MM.1S (cell line): ENCODE measurements around the gene DNASE1L3.

ENCODE experiments used
- DNase-seq: peaks from one replicate; pipeline ENCODE4 v3.0.0-alpha.2; 2015
- H2AFZ ChIP-seq: fragments of 300-600 bp; sonication (generic); 2 replicates; pipeline ENCODE4 v1.6.0; 2016; ENCODE audit warnings: antibody characterized with exemption, low read length
- H3F3A ChIP-seq: fragments of 300-600 bp; sonication (generic); 2 replicates; pipeline ENCODE4 v1.6.1; 2016; ENCODE audit warnings: mild to moderate bottlenecking, antibody characterized with exemption, low read length, moderate library complexity, mixed read lengths; ENCODE audit not compliant: insufficient read depth
- H3K27ac ChIP-seq: fragments of 300-600 bp; sonication (generic); 2 replicates; pipeline ENCODE4 v1.5.1; 2016; ENCODE audit warnings: mild to moderate bottlenecking, low read length
- H3K27me3 ChIP-seq: fragments of 300-600 bp; sonication (generic); replicated peaks from 2 replicates; pipeline ENCODE4 v1.6.0; 2016; ENCODE audit warnings: low read length; ENCODE audit not compliant: insufficient read depth
- H3K36me3 ChIP-seq: fragments of 300-600 bp; sonication (generic); replicated peaks from 2 replicates; pipeline ENCODE4 v1.6.1; 2016; ENCODE audit warnings: mild to moderate bottlenecking, low read length, mixed read lengths; ENCODE audit not compliant: insufficient read depth
- H3K4me1 ChIP-seq: fragments of 300-600 bp; sonication (generic); 2 replicates; pipeline ENCODE4 v1.6.1; 2016; ENCODE audit warnings: low read length, mixed read lengths
- H3K4me2 ChIP-seq: fragments of 300-600 bp; sonication (generic); 2 replicates; pipeline ENCODE4 v1.6.0; 2016; ENCODE audit warnings: low read depth, low read length
- H3K4me3 ChIP-seq: fragments of 300-600 bp; sonication (generic); 2 replicates; pipeline ENCODE4 v1.5.1; 2016; ENCODE audit warnings: low read length, mixed read lengths
- H3K79me2 ChIP-seq: fragments of 300-600 bp; sonication (generic); 2 replicates; pipeline ENCODE4 v1.6.1; 2016; ENCODE audit warnings: mixed run types, low read length, mixed read lengths
- H3K9ac ChIP-seq: fragments of 300-600 bp; sonication (generic); 2 replicates; pipeline ENCODE4 v1.6.1; 2016; ENCODE audit warnings: low read length, mixed read lengths
- H3K9me2 ChIP-seq: fragments of 300-600 bp; sonication (generic); replicated peaks from 2 replicates; pipeline ENCODE4 v1.6.1; 2016; ENCODE audit warnings: mild to moderate bottlenecking, low read length, mixed read lengths; ENCODE audit not compliant: insufficient read depth
- H3K9me3 ChIP-seq: fragments of 300-600 bp; sonication (generic); replicated peaks from 2 replicates; pipeline ENCODE4 v1.6.1; 2016; ENCODE audit warnings: mild to moderate bottlenecking, low read length, mixed read lengths; ENCODE audit not compliant: insufficient read depth
- H4K20me1 ChIP-seq: fragments of 300-600 bp; sonication (generic); 2 replicates; pipeline ENCODE4 v1.6.1; 2016; ENCODE audit warnings: mild to moderate bottlenecking, low read length, moderate library complexity, mixed read lengths; ENCODE audit not compliant: insufficient read depth
- CTCF ChIP-seq: fragments of 300-600 bp; sonication (generic); IDR thresholded peaks from 2 replicates; pipeline ENCODE4 v1.5.1; 2016; ENCODE audit warnings: antibody characterized with exemption, low read length, mixed read lengths
- EZH2 ChIP-seq: fragments of 300-600 bp; sonication (generic); optimal IDR thresholded peaks from 2 replicates; pipeline ENCODE3; 2017; ENCODE audit warnings: low read depth, mild to moderate bottlenecking, antibody characterized with exemption, low read length, mixed read lengths
- EZH2phosphoT487 ChIP-seq: fragments of 300-600 bp; sonication (generic); IDR thresholded peaks from 2 replicates; pipeline ENCODE4 v1.6.1; 2018; ENCODE audit warnings: antibody characterized with exemption, low read length

The DNASE1L3 gene

GRCh38 chr3:58216496-58217195, 5.9 kb upstream of the DNASE1L3 start:
- H3K4me2 ChIP-seq, result peak overlapping the region; percentile 21; the same call in 1 of the 2 replicates
- H3K4me3 ChIP-seq, result no peak overlapping the region
- peaks cover 13% of the 10 kb centered on the region for H3F3A ChIP-seq
- DNase-seq, result no peak
- H3K36me3 ChIP-seq, result no peaks in the 10 kb centered on the region
- no peaks in the 10 kb centered on the region for H3K9me2 ChIP-seq
- no peak overlapping the region for H2AFZ ChIP-seq
- no peak overlapping the region for H3K9ac ChIP-seq
- peaks cover 27% of the 10 kb centered on the region for H3K4me1 ChIP-seq
- H3K27ac ChIP-seq, result no peak overlapping the region
- H3K9me3 ChIP-seq, result no peaks in the 10 kb centered on the region
- no peaks in the 10 kb centered on the region for H3K27me3 ChIP-seq
- H3K79me2 ChIP-seq, result no peaks in the 10 kb centered on the region
- H4K20me1 ChIP-seq, result no peaks in the 10 kb centered on the region
- TF ChIP-seq EZH2, result no peak
- no peak for TF ChIP-seq CTCF
- TF ChIP-seq EZH2phosphoT487, result no peak

GRCh38 chr3:58215317-58216025, 4.7 kb upstream of the DNASE1L3 start:
- Histone ChIP-seq H3F3A (peaks cover 13% of the 10 kb centered on the region), H3K36me3 (no peaks in the 10 kb centered on the region), H3K9ac (0 out of 2 replicates have a peak overlapping the region, but pooled peaks have one; percentile 22), H3K9me3 (no peaks in the 10 kb centered on the region), H4K20me1 (no peaks in the 10 kb centered on the region), H3K27ac (peak overlapping the region; percentile 62; the same call in 1 of the 2 replicates), H3K4me3 (peak overlapping the region; percentile 17; the same call in 1 of the 2 replicates), H3K9me2 (no peaks in the 10 kb centered on the region), H2AFZ (peak overlapping the region; percentile 40; the same call in 1 of the 2 replicates), H3K27me3 (no peaks in the 10 kb centered on the region), H3K4me2 (peak overlapping the region; percentile 58; the same call in 1 of the 2 replicates), H3K4me1 (peaks cover 27% of the 10 kb centered on the region), H3K79me2 (no peaks in the 10 kb centered on the region)
- DNase-seq, result no peak
- no peak for TF ChIP-seq CTCF
- no peak for TF ChIP-seq EZH2phosphoT487
- no peak for TF ChIP-seq EZH2

GRCh38 chr3:58214484-58215316, 3.9 kb upstream of the DNASE1L3 start:
- no peaks in the 10 kb centered on the region for H3K79me2 ChIP-seq
- H3K9ac ChIP-seq, result peak overlapping the region; percentile 22; the same call in 1 of the 2 replicates
- H3K27ac ChIP-seq, result peak overlapping the region; percentile 62
- no peaks in the 10 kb centered on the region for H3K36me3 ChIP-seq
- no peaks in the 10 kb centered on the region for H4K20me1 ChIP-seq
- H2AFZ ChIP-seq, result peak overlapping the region; percentile 40
- H3K4me1 ChIP-seq, result peaks cover 27% of the 10 kb centered on the region
- H3K4me2 ChIP-seq, result peak overlapping the region; percentile 58
- DNase-seq, result peak; percentile 66
- TF ChIP-seq CTCF (peak; percentile 48), EZH2phosphoT487 (no peak)
- H3K9me2 ChIP-seq, result no peaks in the 10 kb centered on the region
- H3K9me3 ChIP-seq, result no peaks in the 10 kb centered on the region
- H3K27me3 ChIP-seq, result no peaks in the 10 kb centered on the region
- H3F3A ChIP-seq, result peaks cover 13% of the 10 kb centered on the region
- H3K4me3 ChIP-seq, result peak overlapping the region; percentile 17; the same call in 1 of the 2 replicates
